Gastrocnemius medialis (tissue), 4 donors: ENCODE measurements around the gene BICDL2.

Source experiments
- POLR2A ChIP-seq, 2 donors: fragments of 450-650 bp; IDR thresholded peaks; one replicate each; pipeline ENCODE4 v1.6.1; 2017; ENCODE audit warnings: antibody characterized with exemption in 2 of 2, mild to moderate bottlenecking in 2 of 2, moderate library complexity in 2 of 2
- TF ChIP-seq, protein P1 (sequence below), 5 experiments: fragments of 450-650 bp in 3 of 5; fragments of 200-600 bp in 2 of 5; sonication (generic) in 2 of 5; IDR thresholded peaks in 4 of 5; conservative IDR thresholded peaks in 1 of 5; 1 replicate in 4 of 5; 2 replicates in 1 of 5; pipeline ENCODE4 v1.5.1; 2016 to 2019; ENCODE audit warnings: antibody characterized with exemption in 5 of 5, mild to moderate bottlenecking in 3 of 5, moderate library complexity in 3 of 5

- no peak for TF ChIP-seq POLR2A (IDR thresholded peaks at IDR 0.05)
- TF ChIP-seq, protein P1, sequence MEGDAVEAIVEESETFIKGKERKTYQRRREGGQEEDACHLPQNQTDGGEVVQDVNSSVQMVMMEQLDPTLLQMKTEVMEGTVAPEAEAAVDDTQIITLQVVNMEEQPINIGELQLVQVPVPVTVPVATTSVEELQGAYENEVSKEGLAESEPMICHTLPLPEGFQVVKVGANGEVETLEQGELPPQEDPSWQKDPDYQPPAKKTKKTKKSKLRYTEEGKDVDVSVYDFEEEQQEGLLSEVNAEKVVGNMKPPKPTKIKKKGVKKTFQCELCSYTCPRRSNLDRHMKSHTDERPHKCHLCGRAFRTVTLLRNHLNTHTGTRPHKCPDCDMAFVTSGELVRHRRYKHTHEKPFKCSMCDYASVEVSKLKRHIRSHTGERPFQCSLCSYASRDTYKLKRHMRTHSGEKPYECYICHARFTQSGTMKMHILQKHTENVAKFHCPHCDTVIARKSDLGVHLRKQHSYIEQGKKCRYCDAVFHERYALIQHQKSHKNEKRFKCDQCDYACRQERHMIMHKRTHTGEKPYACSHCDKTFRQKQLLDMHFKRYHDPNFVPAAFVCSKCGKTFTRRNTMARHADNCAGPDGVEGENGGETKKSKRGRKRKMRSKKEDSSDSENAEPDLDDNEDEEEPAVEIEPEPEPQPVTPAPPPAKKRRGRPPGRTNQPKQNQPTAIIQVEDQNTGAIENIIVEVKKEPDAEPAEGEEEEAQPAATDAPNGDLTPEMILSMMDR (IDR thresholded peaks at IDR 0.05 in 4 of 5, conservative IDR thresholded peaks at IDR 0.05 in 1 of 5): no peak
Measured at GRCh38 chr16:2996298-2996697, 40.4 kb downstream of the BICDL2 start.
